Kidney glomerular epithelial cell (primary cell): ENCODE results near the gene PDE11A.

Source experiments
- DNase-seq: peaks from one replicate; lab custom pipeline; 2025; lab: John Stamatoyannopoulos, UW

The PDE11A gene

DNA sequence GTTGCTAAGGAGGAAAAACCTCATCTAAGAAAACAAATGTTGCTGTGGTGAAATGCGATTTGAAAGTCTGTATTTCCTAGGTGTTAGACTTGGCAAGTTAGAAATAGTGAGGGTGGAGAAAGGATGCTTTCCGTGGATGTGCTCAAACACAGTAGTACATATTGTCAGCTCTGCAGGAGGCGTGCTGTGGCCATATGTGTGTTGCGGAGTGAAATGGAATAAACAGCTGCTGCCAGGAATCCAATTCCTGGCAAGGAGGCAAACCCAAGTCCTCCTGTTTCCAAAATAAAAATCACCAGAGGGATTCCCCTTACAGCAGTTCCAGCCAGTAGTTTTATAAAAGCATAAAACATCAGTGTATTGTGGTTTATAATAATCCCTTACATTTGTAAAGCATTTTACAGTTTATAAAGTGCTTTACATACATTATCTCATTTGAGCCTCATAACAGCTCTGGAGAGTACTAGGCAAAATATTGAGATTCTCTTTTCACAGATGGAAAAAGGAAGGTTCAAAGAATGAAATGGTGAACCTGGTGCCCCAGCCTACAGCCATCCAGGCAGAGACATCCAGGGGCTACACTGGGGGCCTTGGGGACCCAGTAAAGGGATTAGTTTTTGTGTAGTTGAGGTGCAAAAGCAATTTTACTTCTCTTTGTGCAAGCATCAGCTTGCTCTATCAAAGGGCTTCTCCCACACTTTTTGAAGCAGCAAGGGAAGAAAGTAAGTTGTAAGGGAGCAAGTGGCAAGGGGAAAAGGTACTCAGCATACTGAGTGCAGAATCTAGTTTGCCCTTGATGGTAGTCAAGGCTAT, 474.0 kb downstream of the PDE11A start:
- no peak for DNase-seq

DNA sequence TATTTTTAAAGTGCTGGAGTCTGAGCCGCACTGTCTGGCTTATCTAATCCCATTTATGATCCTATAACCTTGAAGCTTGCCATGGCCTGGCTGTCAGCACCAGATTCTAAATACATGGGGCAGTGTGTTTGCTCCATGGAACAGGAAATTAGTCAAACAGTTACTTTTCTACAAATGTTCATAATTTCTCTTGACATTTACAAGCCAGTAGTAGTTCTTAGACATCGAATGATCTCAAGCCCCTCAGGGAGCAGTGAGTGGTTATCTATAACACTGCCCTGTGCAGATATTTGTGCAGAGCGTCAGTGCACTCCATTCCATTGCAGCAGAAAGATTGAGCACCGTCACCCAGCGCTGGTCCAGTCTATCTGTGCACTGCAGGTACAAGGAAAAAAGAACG, 474.8 kb downstream of the PDE11A start:
- DNase-seq: no peak

DNA sequence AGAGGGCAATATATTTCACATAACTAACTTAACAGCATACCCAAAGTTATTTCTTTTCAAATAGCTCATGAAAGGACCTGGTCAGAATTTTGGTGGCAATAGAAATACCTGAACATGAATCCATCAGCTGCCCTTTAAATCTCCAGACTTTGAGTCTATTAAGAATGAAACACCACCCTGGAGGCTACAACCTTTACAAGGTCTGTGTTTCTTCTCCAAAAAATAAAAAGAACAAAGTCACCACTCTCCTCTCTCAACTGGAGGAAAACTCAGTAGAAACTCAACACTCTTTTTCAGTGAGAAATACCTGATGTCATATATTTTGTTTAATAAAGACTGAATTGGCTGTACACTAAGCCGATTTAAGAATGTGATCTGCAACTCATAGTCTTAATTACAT, 475.7 kb downstream of the PDE11A start:
- no peak for DNase-seq

DNA sequence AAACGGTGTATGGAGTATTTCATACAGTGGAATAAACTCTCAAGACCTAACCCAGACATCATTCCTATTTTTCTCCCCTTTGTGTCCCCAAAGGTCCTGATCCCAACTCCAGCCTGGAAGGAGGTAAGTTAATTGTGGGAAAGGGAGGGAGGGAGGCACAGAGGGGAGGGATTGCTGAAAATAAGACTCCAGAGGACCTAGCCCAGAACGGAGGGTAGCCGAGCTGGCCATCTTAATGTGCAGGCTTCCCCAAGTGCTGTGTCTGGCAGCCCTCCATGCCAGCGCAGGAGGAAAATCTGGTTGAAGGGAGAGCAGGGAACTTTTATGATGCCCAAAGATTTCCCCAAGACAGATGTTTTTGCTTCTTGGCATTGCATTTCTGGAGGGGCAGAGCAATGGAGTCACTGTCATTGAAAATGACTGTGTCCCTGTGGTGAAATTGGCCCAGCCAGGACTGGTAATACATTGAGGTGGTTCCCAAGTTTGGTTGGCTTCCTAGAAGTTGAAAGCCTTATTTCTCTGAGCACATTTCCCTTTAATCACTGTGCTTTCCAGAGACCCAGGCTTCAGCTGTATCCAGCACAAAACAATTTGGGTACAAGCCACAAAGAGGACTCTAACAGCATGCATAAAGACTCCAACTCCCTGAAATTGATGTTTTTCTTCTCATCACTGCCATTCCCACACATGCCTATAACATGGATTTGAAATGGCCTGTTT, 477.3 kb downstream of the PDE11A start:
- no peak for DNase-seq

DNA sequence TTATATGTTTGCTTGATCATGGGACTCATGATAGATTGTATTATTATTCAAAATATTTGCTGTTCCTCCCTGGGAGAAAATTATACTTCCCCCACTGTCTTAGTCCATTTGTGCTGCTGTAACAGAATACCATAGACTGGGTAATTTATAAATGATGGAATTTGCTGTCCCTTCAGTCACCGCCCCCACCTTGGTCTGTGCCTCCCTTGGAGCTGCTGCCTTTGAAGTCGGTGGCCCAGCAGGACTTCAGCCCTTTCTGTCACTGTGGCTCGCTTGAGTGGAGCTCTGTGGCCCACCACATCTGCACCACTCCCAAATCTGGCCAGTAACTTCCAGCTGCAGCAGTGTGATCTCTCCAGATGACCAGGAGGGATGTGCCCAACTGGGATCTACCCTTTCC, 479.2 kb downstream of the PDE11A start:
- DNase-seq: no peak

DNA sequence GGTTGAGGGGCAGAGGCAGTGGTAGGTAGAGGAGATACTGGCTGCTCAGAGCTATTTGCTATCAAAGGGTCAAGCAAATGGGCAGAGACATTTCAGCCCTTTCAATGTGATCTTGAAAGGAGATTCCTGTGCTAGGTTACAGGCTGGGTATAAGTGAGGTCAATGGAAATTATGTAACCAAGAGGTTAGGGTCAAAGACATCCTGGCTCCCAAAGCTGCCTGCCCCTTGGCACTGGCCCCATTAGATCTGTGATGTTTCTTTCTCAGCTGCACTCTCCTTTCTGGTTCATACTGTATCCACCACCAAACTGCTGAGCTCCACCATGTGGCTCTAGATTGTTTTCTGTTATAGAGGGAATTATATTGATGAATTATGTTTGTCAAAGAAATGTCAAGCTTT, 479.6 kb downstream of the PDE11A start:
- no peak for DNase-seq

DNA sequence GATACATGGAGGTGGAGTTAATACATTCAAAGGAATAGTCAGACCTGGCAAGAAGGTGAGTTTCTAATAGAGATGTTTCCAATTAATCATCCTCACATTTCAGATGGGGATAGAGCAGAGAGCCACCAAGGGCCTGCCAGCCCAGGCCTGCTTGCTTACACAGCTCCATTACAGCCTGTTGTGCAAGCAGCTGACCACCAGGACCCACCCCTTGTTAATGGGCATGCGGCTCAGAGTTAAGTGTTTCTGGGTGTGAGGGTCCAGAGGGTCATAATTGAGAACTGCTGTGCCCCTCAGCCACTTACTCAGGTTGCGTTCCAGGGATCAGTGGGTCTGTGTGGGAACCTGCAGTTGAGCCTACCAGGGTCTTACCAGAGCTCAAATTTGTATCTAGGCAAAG, 480.2 kb downstream of the PDE11A start:
- no peak for DNase-seq

DNA sequence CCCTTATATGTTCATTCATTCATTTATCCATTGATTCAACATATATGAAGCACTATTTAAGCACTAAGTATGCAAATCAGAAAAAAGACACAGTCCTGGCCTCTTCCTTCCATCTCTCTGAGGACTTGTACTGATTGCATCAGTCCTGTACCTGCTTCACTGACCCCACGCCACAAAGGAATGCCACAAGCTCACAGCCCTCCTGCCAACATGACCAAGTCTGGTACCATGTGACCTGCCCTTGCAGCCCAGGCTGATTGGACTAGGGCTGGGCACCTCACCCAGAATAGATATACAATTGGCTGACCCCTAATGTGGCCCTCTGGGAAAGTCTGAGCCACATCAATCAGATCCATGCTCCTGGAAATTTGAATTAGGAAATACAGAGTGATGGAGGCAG, 483.4 kb downstream of the PDE11A start:
- no peak for DNase-seq

DNA sequence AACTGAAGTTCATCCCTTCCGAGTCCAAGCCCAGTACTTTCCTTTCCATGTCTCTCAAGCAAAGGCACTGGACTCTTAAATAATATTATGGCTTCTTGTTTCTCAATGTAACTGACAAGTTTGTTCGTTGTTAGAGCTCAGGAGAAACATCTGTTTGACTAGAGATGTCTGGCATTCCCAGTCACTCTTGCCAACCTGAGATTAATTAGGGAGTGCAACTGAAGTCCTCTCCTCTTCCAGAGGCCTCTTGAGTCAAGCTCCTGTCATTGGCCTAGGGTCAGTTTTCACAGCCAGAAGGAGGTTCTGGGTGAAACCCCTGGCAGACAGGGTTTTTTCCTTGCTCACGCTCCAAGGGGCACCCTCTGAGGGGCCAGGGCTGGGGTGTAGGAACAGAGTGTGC, 483.9 kb downstream of the PDE11A start:
- no peak for DNase-seq

DNA sequence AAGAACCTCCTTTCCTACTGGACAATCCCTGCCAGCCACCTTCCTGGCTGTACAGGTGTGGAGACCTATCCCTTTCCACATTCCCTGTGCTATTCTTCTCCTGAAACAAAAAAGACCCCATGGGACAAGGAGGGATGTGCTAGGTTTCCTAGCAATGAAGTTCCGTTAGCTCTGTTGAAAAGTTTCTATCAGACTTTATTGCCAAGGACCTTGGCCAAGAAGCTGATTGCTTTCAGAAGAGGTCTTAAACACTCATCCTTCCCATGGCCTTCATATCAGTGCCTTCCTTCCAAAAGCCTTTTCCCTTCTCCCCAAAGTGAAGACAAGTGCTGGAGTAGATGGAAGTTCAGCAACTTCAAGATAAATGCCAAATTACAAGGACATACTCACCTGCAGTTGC, 485.2 kb downstream of the PDE11A start:
- no peak for DNase-seq

DNA sequence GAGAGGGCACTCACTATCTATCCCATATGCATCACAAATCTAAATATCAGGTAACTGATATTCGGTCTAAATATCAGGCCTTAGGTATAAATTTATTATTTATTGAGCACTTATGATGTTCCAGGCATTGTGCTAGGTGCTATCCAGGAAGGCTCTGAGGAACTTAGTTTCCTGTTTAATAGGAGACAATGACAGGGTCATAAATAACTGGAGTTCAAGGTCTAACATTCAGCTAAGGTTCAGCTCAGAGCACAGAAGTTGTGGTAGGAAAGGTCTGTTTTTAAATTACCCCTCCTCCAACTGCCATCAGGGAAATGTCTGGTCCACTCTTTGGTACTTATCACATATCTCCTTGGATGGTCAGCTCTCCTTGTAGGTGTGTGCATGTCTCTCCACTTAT, 486.4 kb downstream of the PDE11A start:
- DNase-seq: no peak

DNA sequence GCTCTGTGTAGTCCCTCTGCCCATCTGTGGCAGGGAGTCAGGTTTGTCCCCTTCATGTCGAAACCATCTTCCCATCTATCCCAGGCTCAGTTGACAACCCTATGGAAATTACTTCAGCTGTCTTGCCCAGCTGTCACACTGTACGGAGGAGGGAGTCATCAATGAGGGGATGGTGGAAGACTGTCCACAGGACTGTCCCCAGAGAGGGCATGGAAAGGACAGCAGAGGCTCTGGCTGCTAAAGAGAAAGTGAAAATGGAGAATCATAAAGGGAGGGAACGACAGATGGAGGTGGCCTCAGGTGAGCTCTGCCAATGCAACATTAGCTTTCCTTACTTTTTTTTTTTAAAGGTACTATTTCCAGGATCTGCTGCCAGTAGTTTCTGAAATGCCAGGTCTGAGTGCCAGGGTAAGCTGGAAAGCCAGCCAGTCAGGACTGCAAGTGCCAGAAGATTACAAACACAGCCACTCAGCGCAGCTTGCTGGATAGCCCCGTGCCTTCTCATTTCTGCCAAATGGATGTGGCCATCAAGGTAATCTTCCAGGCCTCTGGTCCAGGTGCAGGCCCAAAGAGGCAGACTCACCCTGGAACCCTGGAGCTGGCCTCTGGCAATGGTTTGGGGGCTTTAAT, 487.2 kb downstream of the PDE11A start:
- DNase-seq: no peak

DNA sequence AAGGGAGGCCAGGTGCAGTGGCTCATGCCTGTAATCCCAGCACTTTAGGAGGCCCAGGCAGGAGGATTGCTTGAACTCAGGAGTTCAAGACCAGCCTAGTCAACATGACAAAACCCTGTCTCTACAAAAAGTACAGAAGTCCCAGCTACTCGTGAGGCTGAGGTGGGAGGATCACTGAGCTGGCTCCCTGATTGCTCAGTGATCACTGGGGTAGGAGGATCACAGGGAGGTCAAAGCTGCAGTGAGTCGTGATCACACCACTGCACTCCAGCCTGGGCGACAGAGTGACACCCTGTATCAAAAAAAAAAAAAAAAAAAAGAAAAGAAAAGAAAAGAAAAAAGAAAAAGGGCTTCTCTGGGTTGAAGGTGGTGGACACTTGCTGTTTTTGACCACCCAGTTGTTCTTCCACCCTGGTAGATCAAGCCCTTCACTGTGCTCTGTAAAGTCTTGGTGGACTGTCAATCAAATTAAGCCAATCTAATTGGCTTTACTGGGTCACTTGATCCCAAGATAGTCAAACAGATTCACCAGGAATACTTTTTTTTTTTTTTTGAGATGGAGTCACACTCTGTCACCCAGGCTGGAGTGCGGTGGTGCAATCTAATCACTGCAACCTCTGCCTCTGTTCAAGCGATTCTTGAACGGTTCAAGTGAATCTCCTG, 488.4 kb downstream of the PDE11A start:
- no peak for DNase-seq

DNA sequence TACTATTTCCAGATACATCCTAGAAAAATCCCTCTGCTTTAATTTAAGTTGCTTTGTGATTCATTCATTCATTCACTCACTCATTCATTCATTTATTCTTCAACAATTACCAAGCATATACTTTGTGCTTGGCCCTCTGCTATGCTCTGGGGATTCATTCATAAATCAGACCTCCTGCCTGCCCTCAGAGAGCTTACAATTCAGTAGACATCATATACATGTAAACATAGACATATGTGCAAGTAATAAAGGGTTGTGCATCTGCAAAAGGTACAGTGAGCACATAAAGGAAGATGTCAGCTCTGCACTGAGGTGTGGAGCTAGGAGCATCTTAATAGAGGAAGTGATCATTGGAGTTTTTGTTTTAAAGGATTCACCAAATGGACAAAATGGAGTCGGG, 490.6 kb downstream of the PDE11A start:
- no peak for DNase-seq

DNA sequence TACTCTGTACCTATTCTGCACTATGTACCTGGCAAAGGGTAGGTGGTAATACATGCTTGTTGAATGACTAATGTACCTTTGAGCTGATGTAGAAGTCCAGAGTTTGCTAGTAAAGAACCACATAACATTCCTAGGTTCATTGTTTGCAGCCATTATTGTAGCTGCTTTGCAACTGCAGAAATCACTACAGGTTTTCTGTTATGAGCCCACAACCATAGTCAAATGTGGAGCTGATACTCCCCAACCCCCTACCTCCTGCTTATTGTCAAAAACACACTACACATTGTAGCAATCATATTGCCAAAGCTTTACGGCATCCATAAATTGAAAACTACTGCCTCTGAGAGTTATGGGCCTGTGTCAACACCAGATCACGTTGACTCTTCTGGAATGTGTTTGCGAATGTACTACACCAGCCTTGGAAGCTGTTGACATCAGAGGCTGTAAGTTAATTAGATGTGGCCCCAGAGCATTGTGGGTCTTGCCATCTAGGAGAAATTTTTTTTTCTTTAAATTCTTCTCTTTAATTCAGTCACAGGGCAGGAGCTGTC, 493.0 kb downstream of the PDE11A start:
- no peak for DNase-seq

DNA sequence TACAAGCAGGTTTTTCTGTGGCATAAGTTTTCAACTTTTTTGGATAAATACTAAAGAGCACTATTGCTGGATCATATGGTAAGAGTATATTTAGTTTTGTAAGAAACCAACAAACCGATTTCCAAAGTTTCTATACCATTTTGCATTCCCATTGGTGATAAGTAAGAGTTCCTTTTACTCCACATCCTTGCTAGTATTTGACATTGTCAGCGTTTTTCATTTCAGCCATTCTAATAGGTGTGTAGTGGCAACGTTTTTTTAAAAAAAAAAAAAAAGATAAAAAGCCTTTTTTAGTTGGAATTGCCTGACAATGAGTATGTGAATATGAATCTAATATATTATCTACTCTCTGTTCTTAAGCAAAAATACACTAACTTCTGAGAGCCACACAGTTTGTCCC, 494.1 kb downstream of the PDE11A start:
- DNase-seq: no peak

DNA sequence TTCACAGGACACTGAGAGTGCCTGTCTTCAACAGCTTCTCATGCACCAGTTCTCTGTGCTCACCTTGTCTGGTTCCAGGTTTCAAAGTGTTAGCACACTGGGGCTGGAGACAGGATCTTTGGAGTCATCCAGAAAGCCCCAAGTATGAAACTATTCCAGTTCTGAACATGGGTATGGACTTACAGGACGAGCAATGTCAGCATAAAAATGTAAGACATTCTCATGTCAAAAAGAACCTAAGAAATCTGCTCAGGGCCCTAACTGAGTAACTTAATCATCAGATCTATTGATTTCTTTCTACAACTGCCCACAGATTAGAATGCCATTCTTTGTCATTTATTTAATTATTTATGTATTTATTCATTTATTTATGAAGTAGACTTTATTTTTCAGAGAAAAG, 495.5 kb downstream of the PDE11A start:
- DNase-seq: no peak

DNA sequence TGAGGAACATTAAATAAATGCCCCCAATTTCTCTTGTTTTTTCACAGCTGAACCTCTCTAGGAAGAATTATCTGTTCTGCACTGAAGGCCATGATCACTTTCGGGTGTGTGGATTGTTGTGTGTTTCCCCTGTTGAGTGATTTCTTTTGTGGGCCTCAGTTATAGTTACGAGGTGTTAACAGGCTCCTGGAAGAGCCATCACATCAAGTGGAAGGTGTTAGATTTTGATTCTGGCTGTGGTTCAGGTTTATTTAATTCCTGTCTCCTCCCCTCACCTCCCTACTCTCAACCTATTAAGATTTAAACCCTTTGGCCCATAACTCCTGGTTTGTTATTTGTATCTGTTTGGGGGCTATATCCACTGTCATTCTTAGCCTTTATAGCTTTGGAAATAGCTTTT, 497.2 kb downstream of the PDE11A start:
- DNase-seq: no peak

DNA sequence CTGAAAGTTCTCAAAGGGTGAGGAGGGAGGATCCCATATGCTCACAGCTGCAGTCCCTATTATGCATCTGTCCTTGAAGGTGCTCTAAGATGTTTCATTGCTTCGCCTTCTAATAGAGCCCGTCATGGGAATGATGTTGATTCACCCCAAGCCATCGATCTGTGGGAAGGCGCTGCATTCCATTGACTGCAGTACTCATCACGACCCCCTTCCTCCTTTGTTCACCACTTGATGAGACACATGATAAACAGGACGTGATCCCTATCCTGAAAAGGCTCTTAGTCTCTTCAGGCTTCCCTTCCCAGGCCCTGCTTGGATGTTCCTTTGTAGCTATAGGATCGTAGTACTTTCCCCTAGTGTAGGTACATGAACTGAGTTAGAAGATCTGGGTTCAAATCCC, 498.2 kb downstream of the PDE11A start:
- DNase-seq: no peak
